K562 (cell line): ENCODE data around the gene ZBTB24. TPM values are rescaled to one million over a fixed set of nuclear protein-coding genes. Genes with fewer than 3 reads are reported as not detected.
A peak's percentile ranks its signal among the peaks of the same experiment; 100 is the strongest.

Source experiments
- ATAC-seq: fragments of 200-7000 bp; cut with Tn5 transposase; 3 replicates; pipeline ENCODE4 v1.9.1; 2020; ENCODE audit warnings: moderate library complexity
- BruUV-seq: library from RNA; stranded (reverse); fragments of 400-500 nt; replicated peaks from 2 replicates; lab custom pipeline; 2021; lab: Mats Ljungman, UMichigan
- CTCF ChIA-PET: fragments of 300-600 bp; formaldehyde crosslinking; extraction: SDS; loops from one replicate; lab custom pipeline; 2021; ENCODE audit warnings: low intra/inter-chr PET ratio; lab: Yijun Ruan, JAX
- POLR2A ChIA-PET: fragments of 300-600, 350-650 bp; sonication (Branson Sonifier 250); formaldehyde crosslinking; extraction: SDS; loops from one replicate; lab custom pipeline; 2021; ENCODE audit warnings: antibody characterized with exemption, inconsistent platforms; lab: Yijun Ruan, JAX
- DNase-seq, 4 experiments: peaks; one replicate each; pipeline versions ENCODE4 v3.0.0 to v3.0.0-alpha.2; 2011 to 2018; ENCODE audit warnings: low spot score in 3 of 4, mixed read lengths in 3 of 4; ENCODE audit errors: extremely low read depth in 1 of 4
- FAIRE-seq: peaks from 2 replicates; lab custom pipeline; 2011; peaks lifted over from hg19 to GRCh38; lab: Jason Lieb, UNC
- H2AFZ ChIP-seq: 2 replicates; pipeline ENCODE4 v1.6.0; 2011; ENCODE audit warnings: low read depth, low read length, control low read depth, inconsistent platforms
- H3K27ac ChIP-seq: fragments of 200-600 bp; 3 replicates; pipeline ENCODE4 v1.8.0; 2011; ENCODE audit warnings: low read depth, mild to moderate bottlenecking, control low read depth, inconsistent platforms, low read length, moderate library complexity, mixed read lengths; ENCODE audit errors: extremely low read depth
- H3K27me3 ChIP-seq, 2 experiments: fragments of 300-600 bp in 1 of 2; 2 replicates in 1 of 2; 3 replicates in 1 of 2; pipeline versions ENCODE4 v1.6.0 to v1.8.0; 2011; ENCODE audit warnings: inconsistent platforms in 2 of 2, low read length in 2 of 2, mild to moderate bottlenecking in 1 of 2, mixed read lengths in 1 of 2, moderate library complexity in 1 of 2; ENCODE audit not compliant: control insufficient read depth in 2 of 2, insufficient read depth in 2 of 2
- H3K36me3 ChIP-seq: fragments of 300-600 bp; 3 replicates; pipeline ENCODE4 v1.8.0; 2011; ENCODE audit warnings: mild to moderate bottlenecking, low read length, inconsistent platforms; ENCODE audit not compliant: control insufficient read depth, insufficient read depth
- H3K4me1 ChIP-seq, 2 experiments: fragments of 200-600 bp in 1 of 2; replicated peaks in 1 of 2; 2 replicates in 1 of 2; 3 replicates in 1 of 2; pipeline versions ENCODE4 v1.5.1 to v1.8.0; 2011; ENCODE audit warnings: inconsistent platforms in 2 of 2, low read length in 2 of 2, mild to moderate bottlenecking in 1 of 2, mixed read lengths in 1 of 2, moderate library complexity in 1 of 2; ENCODE audit not compliant: control insufficient read depth in 2 of 2, insufficient read depth in 2 of 2
- H3K4me2 ChIP-seq: 2 replicates; pipeline ENCODE4 v1.6.1; 2011; ENCODE audit warnings: low read length, control low read depth, inconsistent platforms, mixed read lengths; ENCODE audit not compliant: insufficient read depth
- H3K4me3 ChIP-seq: fragments of 200-600 bp; sonication (generic), shearing (Covaris generic); 2 replicates; pipeline ENCODE4 v1.5.1; 2016; ENCODE audit warnings: control low read depth, inconsistent platforms
- H3K79me2 ChIP-seq: fragments of 200-600 bp; 3 replicates; pipeline ENCODE4 v1.8.0; 2011; ENCODE audit warnings: low read length, inconsistent platforms; ENCODE audit not compliant: control insufficient read depth, insufficient read depth
- H3K9ac ChIP-seq, 2 experiments: 2 replicates each; pipeline versions ENCODE4 v1.6.0 to v1.6.1; 2011; ENCODE audit warnings: low read depth in 2 of 2, low read length in 2 of 2, control low read depth in 1 of 2, inconsistent platforms in 1 of 2, mild to moderate bottlenecking in 1 of 2, mixed read lengths in 1 of 2; ENCODE audit not compliant: insufficient read depth in 1 of 2
- H3K9me1 ChIP-seq: one replicate; pipeline ENCODE4 v1.6.0; 2011; ENCODE audit warnings: inconsistent platforms, mild to moderate bottlenecking, low read length, moderate library complexity; ENCODE audit not compliant: control insufficient read depth, insufficient read depth
- H3K9me3 ChIP-seq: replicated peaks from 2 replicates; pipeline ENCODE4 v1.5.1; 2011; ENCODE audit warnings: low read depth, low read length, inconsistent platforms; ENCODE audit not compliant: control insufficient read depth, insufficient read depth
- H4K20me1 ChIP-seq: replicated peaks from 2 replicates; pipeline ENCODE4 v1.6.1; 2011; ENCODE audit warnings: low read length, inconsistent platforms, mixed read lengths; ENCODE audit not compliant: control insufficient read depth, insufficient read depth
- ADNP ChIP-seq: fragments of 200-800 bp; sonication (Bioruptor generic); IDR thresholded peaks from 2 replicates; pipeline ENCODE4 v1.6.1; 2016; ENCODE audit warnings: missing genetic modification characterization, missing compliant biosample characterization
- CC2D1A ChIP-seq: fragments of 450-650 bp; IDR thresholded peaks from 2 replicates; pipeline ENCODE4 v1.6.1; 2017; ENCODE audit warnings: mild to moderate bottlenecking
- FOXA3 ChIP-seq, 2 experiments: fragments of 450-650 bp in 1 of 2; sonication (generic) in 1 of 2; formaldehyde crosslinking; IDR thresholded peaks in 1 of 2; conservative IDR thresholded peaks in 1 of 2; 2 replicates each; pipeline versions ENCODE4 v1.4.0 to v1.8.0; 2020 to 2022; ENCODE audit warnings: mild to moderate bottlenecking in 2 of 2, missing genetic modification reagents in 1 of 2
- KLF13 ChIP-seq: fragments of 450-650 bp; IDR thresholded peaks from 2 replicates; pipeline ENCODE4 v1.6.1; 2016; ENCODE audit warnings: missing genetic modification characterization, low read depth, mild to moderate bottlenecking, missing compliant biosample characterization, moderate library complexity, borderline replicate concordance
- MAZ ChIP-seq, 2 experiments: fragments of 450-650 bp in 1 of 2; sonication (generic) in 1 of 2; formaldehyde crosslinking; IDR thresholded peaks in 1 of 2; conservative IDR thresholded peaks in 1 of 2; 2 replicates each; pipeline versions ENCODE4 v1.4.0 to v1.5.0; 2020; ENCODE audit warnings: mild to moderate bottlenecking in 1 of 2, missing genetic modification reagents in 1 of 2
- POLR3G ChIP-seq: IDR thresholded peaks from 2 replicates; pipeline ENCODE4 v1.6.1; 2011; ENCODE audit not compliant: insufficient read length, insufficient replicate concordance; ENCODE audit errors: extremely low read depth
- ZKSCAN8 ChIP-seq: fragments of 200-800 bp; sonication (Bioruptor generic); IDR thresholded peaks from 2 replicates; pipeline ENCODE4 v1.6.1; 2016; ENCODE audit warnings: missing genetic modification characterization, missing compliant biosample characterization
- ZNF143 ChIP-seq: sonication (generic); formaldehyde crosslinking; IDR thresholded peaks from 2 replicates; pipeline ENCODE4 v1.9.0; 2022; ENCODE audit warnings: mild to moderate bottlenecking, missing genetic modification reagents
- ZNF561 ChIP-seq: fragments of 450-650 bp; formaldehyde crosslinking; conservative IDR thresholded peaks from 2 replicates; pipeline ENCODE4 v1.4.0; 2020; ENCODE audit warnings: mild to moderate bottlenecking, moderate library complexity
- WGBS: fragments of 100-300 bp; shearing (Covaris generic); methylation state at CpG from one replicate; pipeline ENCODE4 v1.1.6; 2016; ENCODE audit warnings: low coverage, mixed read lengths; ENCODE audit not compliant: insufficient coverage; ENCODE audit errors: missing lambda C conversion rate; 5-methylcytosine and 5-hydroxymethylcytosine counted together
- in situ Hi-C: fragments of 300-500 bp; cut with MboI; formaldehyde crosslinking; loops from 4 replicates; pipeline ENCODE4 v1.15.0; 2018; ENCODE audit warnings: inconsistent platforms, mixed read lengths
- intact Hi-C: fragments of 100-400 bp; cut with micrococcal nuclease; formaldehyde crosslinking; loops from 2 replicates; pipeline ENCODE4 v1.14.2; 2022
- polyA plus RNA-seq, 8 experiments: library from polyadenylated mRNA; depleted of rRNA in 4 of 8; stranded (reverse) in 5 of 8; unstranded in 3 of 8; fragments of >200 nt; fragmentation: Nextera tagmentation in 2 of 8; fragmentation: Illumina TruSeq in 1 of 8; extraction: Ambion mirVana in 2 of 8; extraction: Trizol in 1 of 8; gene quantifications; 2 replicates each; pipeline versions ENCODE4 v1.2.1 to v1.2.3, GENCODE V29; 2011 to 2014; ENCODE audit warnings: inconsistent platforms in 1 of 8, missing spikeins in 1 of 8
- total RNA-seq, 7 experiments: library from RNA; depleted of rRNA in 6 of 7; stranded (reverse); fragments of >200 nt in 6 of 7; fragmentation: Illumina TruSeq in 2 of 7; extraction: Trizol in 2 of 7; gene quantifications; 2 replicates each; pipeline versions ENCODE4 v1.2.1 to v1.2.3, GENCODE V29; 2011 to 2021; ENCODE audit warnings: low replicate concordance in 1 of 7

Gene ZBTB24
- total and polyA plus RNA-seq, 9 of the 15 experiments (the other 6 are each of a cell fraction or from before 2014, with no cell fraction given), result 2.0 to 16.7 (median 8.3) TPM

DNA sequence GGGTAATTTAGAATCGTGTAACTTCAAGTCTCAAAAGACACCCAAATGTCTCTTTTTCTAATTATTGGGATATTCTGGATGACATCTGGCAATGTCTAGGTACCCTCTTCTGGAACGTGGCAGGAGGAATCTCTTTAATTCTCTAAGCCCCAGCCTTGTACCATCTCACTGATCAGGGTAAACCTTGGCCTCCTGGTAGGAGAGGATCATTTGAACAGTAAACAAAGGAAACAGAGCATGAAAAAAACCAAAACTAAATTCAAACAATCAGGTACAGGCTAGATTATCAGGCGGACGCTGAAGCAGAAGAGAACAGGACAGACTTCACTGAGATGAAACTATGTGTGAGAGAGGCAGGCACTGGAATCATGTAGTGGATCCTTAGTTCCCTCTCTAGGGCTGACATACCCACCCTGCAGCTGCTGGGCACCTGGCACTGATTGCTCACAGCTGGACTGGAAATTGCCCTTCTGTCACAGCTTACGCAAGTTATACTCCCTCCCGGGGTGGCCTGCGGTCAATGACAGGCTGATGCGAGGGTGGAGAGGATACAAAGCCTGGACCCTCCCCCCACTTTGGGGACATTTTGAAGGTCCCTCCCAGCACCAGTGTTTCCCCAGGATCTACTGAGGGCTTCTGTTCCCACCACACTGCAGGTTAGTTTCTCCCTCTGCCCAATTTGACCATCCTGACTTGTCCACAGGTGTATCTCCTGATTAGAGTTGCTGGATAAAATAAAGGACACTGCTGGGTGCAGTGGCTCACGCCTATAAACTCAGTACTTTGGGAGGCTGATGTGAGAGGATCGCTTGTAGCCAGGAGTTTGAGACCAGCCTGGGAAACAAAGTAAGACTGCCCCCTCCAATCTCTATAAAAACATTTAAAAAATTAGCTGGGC is 20.6 kb upstream of the ZBTB24 start:
- no peak for ATAC-seq
- Histone ChIP-seq H3K9me1 (no peaks in the 10 kb centered on the region), H3K79me2 (no peaks in the 10 kb centered on the region), H3K4me3 (no peak overlapping the region), H3K4me2 (no peak overlapping the region), H2AFZ (no peak overlapping the region), H3K4me1 (no peaks in the 10 kb centered on the region), H3K9me3 (no peaks in the 10 kb centered on the region), H3K27ac (no peak overlapping the region), H3K36me3 (no peaks in the 10 kb centered on the region), H3K27me3 (peaks cover 9 to 25% of the 10 kb centered on the region in 2 experiments; a peak in 4 of 5 replicates), H3K9ac (no peak overlapping the region), H4K20me1 (no peaks in the 10 kb centered on the region)
- intact Hi-C loops, result no loop called here
- WGBS, result 1% methylated on average over 10 of the region's 10 CpGs
- peak; percentile 40 for FAIRE-seq
- in situ Hi-C loops, result no loop called here
- ChIA-PET POLR2A (no interaction called here), CTCF (no interaction called here)
- DNase-seq, result no peak
- no peak for TF ChIP-seq MAZ (CRISPR knock-in tag; conservative IDR thresholded peaks at IDR 0.05 in 1 of 2, IDR thresholded peaks at IDR 0.05 in 1 of 2)
- TF ChIP-seq CC2D1A, result no peak
- no peak for TF ChIP-seq ZNF561 (CRISPR knock-in tag)
- TF ChIP-seq FOXA3 (CRISPR knock-in tag; conservative IDR thresholded peaks at IDR 0.05 in 1 of 2, IDR thresholded peaks at IDR 0.05 in 1 of 2), result no peak
- TF ChIP-seq ZNF143, result no peak
- TF ChIP-seq POLR3G, result no peak
- no peak for TF ChIP-seq ADNP (tag)
- no peak for TF ChIP-seq KLF13 (tag)
- no peak for TF ChIP-seq ZKSCAN8 (CRISPR knock-in tag)
- BruUV-seq, result no TSS peak
